Caco-2 (cell line): ENCODE data around the gene GBA2. TPM values are rescaled to one million over a fixed set of nuclear protein-coding genes. Genes with fewer than 3 reads are reported as not detected.

Experiments used
- BruUV-seq: library from RNA; stranded (reverse); fragments of 400-500 nt; replicated peaks from 2 replicates; lab custom pipeline; 2021; lab: Mats Ljungman, UMichigan
- CTCF ChIA-PET: fragments of 300-600 bp; sonication (Branson Sonifier 250); formaldehyde crosslinking; loops from one replicate; lab custom pipeline; 2022; ENCODE audit warnings: antibody characterized with exemption; lab: Charles Lee
- POLR2A ChIA-PET: fragments of 300-600 bp; sonication (Branson Sonifier 250); formaldehyde crosslinking; loops from one replicate; lab custom pipeline; 2022; ENCODE audit warnings: antibody characterized with exemption; lab: Charles Lee
- DNase-seq, 2 experiments: peaks; one replicate each; pipeline versions ENCODE4 v3.0.0 to v3.0.0-alpha.2; 2020 to 2022
- H3K27me3 ChIP-seq: replicated peaks from 2 replicates; pipeline ENCODE4 v1.6.0; 2011; ENCODE audit warnings: low read length; ENCODE audit not compliant: control insufficient read depth, insufficient read depth
- H3K36me3 ChIP-seq: 2 replicates; pipeline ENCODE4 v1.5.1; 2011; ENCODE audit warnings: low read length; ENCODE audit not compliant: control insufficient read depth, insufficient read depth
- H3K4me1 ChIP-seq: fragments of 250-450 bp; sonication (Bioruptor Pico); 2 replicates; pipeline ENCODE4 v1.5.1; 2020; ENCODE audit warnings: mild to moderate bottlenecking
- H3K4me3 ChIP-seq: 2 replicates; pipeline ENCODE4 v1.5.1; 2011; ENCODE audit warnings: low read depth, mild to moderate bottlenecking, control low read depth, low read length
- H3K9me3 ChIP-seq: fragments of 250-450 bp; sonication (Bioruptor Pico); 2 replicates; pipeline ENCODE4 v1.5.1; 2020; ENCODE audit warnings: mild to moderate bottlenecking, moderate library complexity
- H3K27ac Mint-ChIP-seq: one replicate; pipeline ENCODE4 v1.8.0; 2022; ENCODE audit warnings: mixed read lengths; ENCODE audit not compliant: unreplicated experiment
- H3K27me3 Mint-ChIP-seq: one replicate; pipeline ENCODE4 v1.8.0; 2022; ENCODE audit warnings: mixed read lengths; ENCODE audit not compliant: insufficient read depth, unreplicated experiment
- H3K36me3 Mint-ChIP-seq: one replicate; pipeline ENCODE4 v1.8.0; 2022; ENCODE audit warnings: mild to moderate bottlenecking, mixed read lengths; ENCODE audit not compliant: insufficient read depth, unreplicated experiment
- H3K4me1 Mint-ChIP-seq: one replicate; pipeline ENCODE4 v1.8.0; 2022; ENCODE audit warnings: low read depth, mixed read lengths; ENCODE audit not compliant: unreplicated experiment
- H3K4me3 Mint-ChIP-seq: one replicate; pipeline ENCODE4 v1.8.0; 2022; ENCODE audit warnings: mild to moderate bottlenecking, moderate library complexity, mixed read lengths; ENCODE audit not compliant: unreplicated experiment
- H3K9me3 Mint-ChIP-seq: one replicate; pipeline ENCODE4 v1.8.0; 2022; ENCODE audit warnings: mixed read lengths; ENCODE audit not compliant: unreplicated experiment
- CTCF ChIP-seq, 2 experiments: fragments of 200-600 bp in 1 of 2; IDR thresholded peaks; 1 replicate in 1 of 2; 2 replicates in 1 of 2; pipeline versions ENCODE4 v1.5.1 to v1.8.0; 2011 to 2022; ENCODE audit warnings: antibody characterized with exemption in 1 of 2, control low read depth in 1 of 2, inconsistent platforms in 1 of 2, low read depth in 1 of 2, low read length in 1 of 2, mild to moderate bottlenecking in 1 of 2, moderate library complexity in 1 of 2; ENCODE audit not compliant: insufficient read depth in 1 of 2, severe bottlenecking in 1 of 2, unreplicated experiment in 1 of 2
- intact Hi-C: fragments of 100-400 bp; cut with micrococcal nuclease; formaldehyde crosslinking; loops from one replicate; pipeline ENCODE4 v1.10.0; 2022; ENCODE audit not compliant: unreplicated experiment
- total RNA-seq: library from RNA; stranded (reverse); gene quantifications from 2 replicates; pipeline ENCODE4 v1.2.3, GENCODE V29; 2022

Gene GBA2
- total RNA-seq, 1 experiment from 2014 or later, result 108 TPM

GRCh38 chr9:35771534-35771933 lies 22.5 kb upstream of the GBA2 start:
- POLR2A ChIA-PET, result interaction anchor here (1.2 kb wide), 1 partner anchor 25 kb away, joined by 3 read pairs; no protein-coding TSS in a partner anchor
- H3K9me3 Mint-ChIP-seq, result no peaks in the 10 kb centered on the region
- no peaks in the 10 kb centered on the region for H3K4me1 Mint-ChIP-seq
- Histone ChIP-seq H3K9me3 (no peaks in the 10 kb centered on the region), H3K4me1 (peaks cover 16% of the 10 kb centered on the region), H3K4me3 (no peak overlapping the region), H3K27me3 (no peaks in the 10 kb centered on the region), H3K36me3 (no peaks in the 10 kb centered on the region)
- H3K4me3 Mint-ChIP-seq, result no peak overlapping the region
- no peaks in the 10 kb centered on the region for H3K27me3 Mint-ChIP-seq
- no peak for TF ChIP-seq CTCF (IDR thresholded peaks at IDR 0.05; ENCODE audit: insufficient read depth in 1 of 2, low read depth in 1 of 2, low read length in 1 of 2, severe bottlenecking in 1 of 2, unreplicated experiment in 1 of 2)
- CTCF ChIA-PET, result interaction anchor here (0.5 to 2.1 kb wide), 5 partner anchors 11 to 111 kb away, joined by 3 to 9 read pairs (median 4); no protein-coding TSS in a partner anchor
- DNase-seq, result no peak
- intact Hi-C loops, result no loop called here
- no TSS peak for BruUV-seq
- no peak overlapping the region for H3K27ac Mint-ChIP-seq
- no peaks in the 10 kb centered on the region for H3K36me3 Mint-ChIP-seq

- H3K36me3 ChIP-seq, result no peaks in the 10 kb centered on the region
- H3K9me3 ChIP-seq, result no peaks in the 10 kb centered on the region
- Mint-ChIP-seq H3K4me3 (no peak overlapping the region), H3K36me3 (no peaks in the 10 kb centered on the region), H3K9me3 (no peaks in the 10 kb centered on the region), H3K27me3 (no peaks in the 10 kb centered on the region), H3K27ac (no peak overlapping the region), H3K4me1 (no peaks in the 10 kb centered on the region)
- H3K4me1 ChIP-seq, result peaks cover 16% of the 10 kb centered on the region
- intact Hi-C loops, result no loop called here
- POLR2A ChIA-PET, result no interaction called here
- no peaks in the 10 kb centered on the region for H3K27me3 ChIP-seq
- no TSS peak for BruUV-seq
- no peak for DNase-seq
- no peak for TF ChIP-seq CTCF (IDR thresholded peaks at IDR 0.05; ENCODE audit: insufficient read depth in 1 of 2, low read depth in 1 of 2, low read length in 1 of 2, severe bottlenecking in 1 of 2, unreplicated experiment in 1 of 2)
- no peak overlapping the region for H3K4me3 ChIP-seq
- CTCF ChIA-PET, result interaction anchor here (1.3 to 2.1 kb wide), 3 partner anchors 19 to 111 kb away, joined by 3 to 9 read pairs (median 4); no protein-coding TSS in a partner anchor
Measured at GRCh38 chr9:35771075-35771433, 22.0 kb upstream of the GBA2 start.

- CTCF ChIA-PET, result no interaction called here
- no peaks in the 10 kb centered on the region for H3K36me3 Mint-ChIP-seq
Measured at GRCh38 chr9:35769763-35770162, 20.7 kb upstream of the GBA2 start.

More at GRCh38 chr9:35769763-35770162, 20.7 kb upstream of the GBA2 start:
- Mint-ChIP-seq H3K4me3 (no peak overlapping the region), H3K27ac (no peak overlapping the region), H3K4me1 (no peaks in the 10 kb centered on the region), H3K27me3 (no peaks in the 10 kb centered on the region), H3K9me3 (no peaks in the 10 kb centered on the region)
- BruUV-seq, result no TSS peak
- H3K4me1 ChIP-seq, result peaks cover 16% of the 10 kb centered on the region
- H3K9me3 ChIP-seq, result no peaks in the 10 kb centered on the region
- no peaks in the 10 kb centered on the region for H3K27me3 ChIP-seq
- no peak for TF ChIP-seq CTCF (IDR thresholded peaks at IDR 0.05; ENCODE audit: insufficient read depth in 1 of 2, low read depth in 1 of 2, low read length in 1 of 2, severe bottlenecking in 1 of 2, unreplicated experiment in 1 of 2)
- DNase-seq, result no peak
- H3K4me3 ChIP-seq, result no peak overlapping the region
- no peaks in the 10 kb centered on the region for H3K36me3 ChIP-seq
- POLR2A ChIA-PET, result no interaction called here
- intact Hi-C loops, result no loop called here
